Astrocyte (in vitro differentiated cells and primary cell): ENCODE data around the gene PRR22. TPM values are rescaled to one million over a fixed set of nuclear protein-coding genes. Genes with fewer than 3 reads are reported as not detected.

Experiments
- DNase-seq: peaks from one replicate; pipeline ENCODE4 v3.0.0-alpha.2; 2010; ENCODE audit warnings: low read depth
- FAIRE-seq: peaks from 2 replicates; lab custom pipeline; 2011; peaks lifted over from hg19 to GRCh38; lab: Jason Lieb, UNC
- H2AFZ ChIP-seq: 2 replicates; pipeline ENCODE4 v1.6.0; 2012; ENCODE audit warnings: low read depth, low read length, inconsistent platforms
- H3K27ac ChIP-seq: 2 replicates; pipeline ENCODE4 v1.5.1; 2011; ENCODE audit warnings: low read depth, low read length, inconsistent platforms
- H3K27me3 ChIP-seq: 2 replicates; pipeline ENCODE4 v1.6.0; 2011; ENCODE audit warnings: low read length, inconsistent platforms; ENCODE audit not compliant: insufficient read depth
- H3K36me3 ChIP-seq: 2 replicates; pipeline ENCODE4 v1.5.1; 2011; ENCODE audit warnings: low read length, inconsistent platforms; ENCODE audit not compliant: insufficient read depth
- H3K4me1 ChIP-seq: 2 replicates; pipeline ENCODE4 v1.5.1; 2011; ENCODE audit warnings: low read length, inconsistent platforms; ENCODE audit not compliant: insufficient read depth
- H3K4me2 ChIP-seq: 2 replicates; pipeline ENCODE4 v1.6.0; 2012; ENCODE audit warnings: low read length, inconsistent platforms
- H3K4me3 ChIP-seq: 2 replicates; pipeline ENCODE4 v1.5.1; 2011; ENCODE audit warnings: low read depth, mild to moderate bottlenecking, low read length, inconsistent platforms; ENCODE audit not compliant: insufficient read depth
- H3K79me2 ChIP-seq: 2 replicates; pipeline ENCODE4 v1.6.0; 2012; ENCODE audit warnings: mild to moderate bottlenecking, low read length, inconsistent platforms; ENCODE audit not compliant: insufficient read depth
- H3K9ac ChIP-seq: 2 replicates; pipeline ENCODE4 v1.6.0; 2012; ENCODE audit warnings: mild to moderate bottlenecking, low read length, inconsistent platforms
- H3K9me3 ChIP-seq: 2 replicates; pipeline ENCODE4 v1.5.1; 2012; ENCODE audit warnings: low read depth, mild to moderate bottlenecking, low read length, inconsistent platforms; ENCODE audit not compliant: insufficient read depth
- H4K20me1 ChIP-seq: 2 replicates; pipeline ENCODE4 v1.6.0; 2012; ENCODE audit warnings: low read length, inconsistent platforms; ENCODE audit not compliant: insufficient read depth
- H3K27ac Mint-ChIP-seq: one replicate; pipeline ENCODE4 v1.8.0; 2021; ENCODE audit warnings: mild to moderate bottlenecking, mixed read lengths; ENCODE audit not compliant: unreplicated experiment
- H3K27me3 Mint-ChIP-seq: one replicate; pipeline ENCODE4 v1.8.0; 2021; ENCODE audit warnings: low read depth, mixed read lengths; ENCODE audit not compliant: unreplicated experiment
- H3K36me3 Mint-ChIP-seq: one replicate; pipeline ENCODE4 v1.8.0; 2021; ENCODE audit warnings: low read depth, mixed read lengths; ENCODE audit not compliant: unreplicated experiment
- H3K4me1 Mint-ChIP-seq: one replicate; pipeline ENCODE4 v1.8.0; 2021; ENCODE audit warnings: low read depth, mixed read lengths; ENCODE audit not compliant: unreplicated experiment
- H3K4me3 Mint-ChIP-seq: one replicate; pipeline ENCODE4 v1.8.0; 2021; ENCODE audit warnings: mild to moderate bottlenecking, moderate library complexity, mixed read lengths; ENCODE audit not compliant: unreplicated experiment
- H3K9me3 Mint-ChIP-seq: one replicate; pipeline ENCODE4 v1.8.0; 2021; ENCODE audit warnings: mild to moderate bottlenecking, mixed read lengths; ENCODE audit not compliant: unreplicated experiment
- EZH2 ChIP-seq: IDR thresholded peaks from 2 replicates; pipeline ENCODE4 v1.6.1; 2012; ENCODE audit warnings: mild to moderate bottlenecking, low read length, inconsistent platforms; ENCODE audit not compliant: insufficient read depth
- total RNA-seq: library from RNA; stranded (reverse); gene quantifications from 2 replicates; pipeline ENCODE4 v1.2.1, GENCODE V29; 2021
- TF ChIP-seq, protein P1 (sequence below): IDR thresholded peaks from 2 replicates; pipeline ENCODE4 v1.5.1; 2011; ENCODE audit warnings: low read depth, mild to moderate bottlenecking, inconsistent platforms, low read length, moderate library complexity; ENCODE audit not compliant: insufficient read depth

Gene PRR22
- total RNA-seq, 1 donor from 2014 or later: 2.4 TPM

DNA sequence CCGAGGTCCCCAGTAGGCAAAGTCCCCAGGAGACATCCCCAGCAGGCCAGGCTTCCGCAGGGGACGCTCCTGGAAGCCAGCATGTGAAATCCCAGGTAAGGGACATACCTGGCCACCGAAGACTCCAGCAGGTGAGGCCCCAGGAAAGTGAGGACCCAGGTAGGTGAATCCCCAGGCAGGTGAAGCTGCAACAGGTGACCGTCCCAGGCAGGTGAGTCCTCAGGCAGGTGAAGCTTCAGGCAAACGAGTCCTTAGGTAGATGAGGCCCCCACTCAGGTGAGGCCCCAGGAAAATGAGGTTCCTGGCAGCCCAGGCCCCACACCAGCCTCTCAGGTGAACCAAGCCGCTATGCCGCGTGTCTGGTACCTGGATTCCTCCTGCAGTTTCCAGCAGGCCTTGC, 46.6 kb upstream of the PRR22 start:
- Histone ChIP-seq H3K79me2 (no peaks in the 10 kb centered on the region), H3K9ac (no peak overlapping the region), H2AFZ (no peak overlapping the region), H3K27me3 (no peaks in the 10 kb centered on the region), H3K9me3 (no peaks in the 10 kb centered on the region), H3K4me1 (peaks cover 13% of the 10 kb centered on the region), H3K4me2 (no peak overlapping the region), H3K27ac (no peak overlapping the region), H3K36me3 (no peaks in the 10 kb centered on the region), H4K20me1 (no peaks in the 10 kb centered on the region), H3K4me3 (no peak overlapping the region)
- Mint-ChIP-seq H3K27ac (no peak overlapping the region), H3K27me3 (peaks cover 25% of the 10 kb centered on the region), H3K4me3 (no peak overlapping the region), H3K4me1 (no peaks in the 10 kb centered on the region), H3K9me3 (peaks cover 2% of the 10 kb centered on the region), H3K36me3 (no peaks in the 10 kb centered on the region)
- DNase-seq: no peak
- no peak for TF ChIP-seq EZH2
- TF ChIP-seq, protein P1, sequence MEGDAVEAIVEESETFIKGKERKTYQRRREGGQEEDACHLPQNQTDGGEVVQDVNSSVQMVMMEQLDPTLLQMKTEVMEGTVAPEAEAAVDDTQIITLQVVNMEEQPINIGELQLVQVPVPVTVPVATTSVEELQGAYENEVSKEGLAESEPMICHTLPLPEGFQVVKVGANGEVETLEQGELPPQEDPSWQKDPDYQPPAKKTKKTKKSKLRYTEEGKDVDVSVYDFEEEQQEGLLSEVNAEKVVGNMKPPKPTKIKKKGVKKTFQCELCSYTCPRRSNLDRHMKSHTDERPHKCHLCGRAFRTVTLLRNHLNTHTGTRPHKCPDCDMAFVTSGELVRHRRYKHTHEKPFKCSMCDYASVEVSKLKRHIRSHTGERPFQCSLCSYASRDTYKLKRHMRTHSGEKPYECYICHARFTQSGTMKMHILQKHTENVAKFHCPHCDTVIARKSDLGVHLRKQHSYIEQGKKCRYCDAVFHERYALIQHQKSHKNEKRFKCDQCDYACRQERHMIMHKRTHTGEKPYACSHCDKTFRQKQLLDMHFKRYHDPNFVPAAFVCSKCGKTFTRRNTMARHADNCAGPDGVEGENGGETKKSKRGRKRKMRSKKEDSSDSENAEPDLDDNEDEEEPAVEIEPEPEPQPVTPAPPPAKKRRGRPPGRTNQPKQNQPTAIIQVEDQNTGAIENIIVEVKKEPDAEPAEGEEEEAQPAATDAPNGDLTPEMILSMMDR: no peak
- no peak for FAIRE-seq

- peaks cover 15% of the 10 kb centered on the region for H3K27me3 Mint-ChIP-seq
- H3K4me3 Mint-ChIP-seq: peak overlapping the region; percentile 62
- Histone ChIP-seq H3K4me2 (peak overlapping the region; percentile 93), H3K4me3 (no peak overlapping the region), H3K4me1 (peaks cover 13% of the 10 kb centered on the region), H3K27ac (no peak overlapping the region), H3K79me2 (no peaks in the 10 kb centered on the region), H3K36me3 (no peaks in the 10 kb centered on the region), H3K27me3 (no peaks in the 10 kb centered on the region), H2AFZ (peak overlapping the region; percentile 56), H3K9me3 (no peaks in the 10 kb centered on the region), H3K9ac (peak overlapping the region; percentile 86), H4K20me1 (no peaks in the 10 kb centered on the region)
- H3K4me1 Mint-ChIP-seq: no peaks in the 10 kb centered on the region
- no peaks in the 10 kb centered on the region for H3K9me3 Mint-ChIP-seq
- FAIRE-seq (no peak), DNase-seq (no peak)
- no peaks in the 10 kb centered on the region for H3K36me3 Mint-ChIP-seq
- TF ChIP-seq, protein P1: no peak
- peak; percentile 40 for TF ChIP-seq EZH2
- H3K27ac Mint-ChIP-seq: no peak overlapping the region
Observed at GRCh38 chr19:5829567-5830310, 45.2 kb upstream of the PRR22 start.
